Measurements from ENCODE around the gene SEPTIN1.

Gene SEPTIN1

GRCh38 chr16:30418350-30419181 lies 36.2 kb upstream of the SEPTIN1 start:
- no peak for TF ChIP-seq CTCF (IDR thresholded peaks at IDR 0.05; ENCODE audit: low read depth, low read length, missing control alignments)
- DNase-seq (ENCODE audit: low read depth) = no peak
- peak overlapping the region; percentile 70 for H3K4me3 ChIP-seq (ENCODE audit: low read depth, low read length)

GRCh38 chr16:30417529-30418349 lies 35.4 kb upstream of the SEPTIN1 start:
- no peak for TF ChIP-seq CTCF (IDR thresholded peaks at IDR 0.05; ENCODE audit: low read depth, low read length, missing control alignments)
- DNase-seq (ENCODE audit: low read depth) = peak; percentile 82
- H3K4me3 ChIP-seq (ENCODE audit: low read depth, low read length) = peak overlapping the region; percentile 70

GRCh38 chr16:30416624-30417528 lies 34.5 kb upstream of the SEPTIN1 start:
- no peak for DNase-seq (ENCODE audit: low read depth)
- no peak for TF ChIP-seq CTCF (IDR thresholded peaks at IDR 0.05; ENCODE audit: low read depth, low read length, missing control alignments)

GRCh38 chr16:30416047-30416603 lies 33.8 kb upstream of the SEPTIN1 start:
- no peak overlapping the region for H3K4me3 ChIP-seq (ENCODE audit: low read depth, low read length)
- no peak for DNase-seq (ENCODE audit: low read depth)
- no peak for TF ChIP-seq CTCF (IDR thresholded peaks at IDR 0.05; ENCODE audit: low read depth, low read length, missing control alignments)

More at GRCh38 chr16:30416624-30417528, 34.5 kb upstream of the SEPTIN1 start:
- peak overlapping the region; percentile 70 for H3K4me3 ChIP-seq (ENCODE audit: low read depth, low read length)

- H3K4me3 ChIP-seq (ENCODE audit: low read depth, low read length) = no peak overlapping the region
- no peak for TF ChIP-seq CTCF (IDR thresholded peaks at IDR 0.05; ENCODE audit: low read depth, low read length, missing control alignments)
- DNase-seq (ENCODE audit: low read depth) = no peak
Measured at GRCh38 chr16:30414159-30414558, 31.8 kb upstream of the SEPTIN1 start.

GRCh38 chr16:30413112-30413806 lies 30.9 kb upstream of the SEPTIN1 start:
- no peak for TF ChIP-seq CTCF (IDR thresholded peaks at IDR 0.05; ENCODE audit: low read depth, low read length, missing control alignments)
- no peak overlapping the region for H3K4me3 ChIP-seq (ENCODE audit: low read depth, low read length)
- DNase-seq (ENCODE audit: low read depth) = no peak
